HG03280 (cell line): ENCODE results near the gene GPR158.

Source experiments
- ATAC-seq: cut with Tn5 transposase; IDR thresholded peaks from one replicate; pipeline ENCODE4 v1.9.1; 2021; ENCODE audit warnings: mild to moderate bottlenecking, moderate library complexity; ENCODE audit not compliant: unreplicated experiment

The GPR158 gene

DNA sequence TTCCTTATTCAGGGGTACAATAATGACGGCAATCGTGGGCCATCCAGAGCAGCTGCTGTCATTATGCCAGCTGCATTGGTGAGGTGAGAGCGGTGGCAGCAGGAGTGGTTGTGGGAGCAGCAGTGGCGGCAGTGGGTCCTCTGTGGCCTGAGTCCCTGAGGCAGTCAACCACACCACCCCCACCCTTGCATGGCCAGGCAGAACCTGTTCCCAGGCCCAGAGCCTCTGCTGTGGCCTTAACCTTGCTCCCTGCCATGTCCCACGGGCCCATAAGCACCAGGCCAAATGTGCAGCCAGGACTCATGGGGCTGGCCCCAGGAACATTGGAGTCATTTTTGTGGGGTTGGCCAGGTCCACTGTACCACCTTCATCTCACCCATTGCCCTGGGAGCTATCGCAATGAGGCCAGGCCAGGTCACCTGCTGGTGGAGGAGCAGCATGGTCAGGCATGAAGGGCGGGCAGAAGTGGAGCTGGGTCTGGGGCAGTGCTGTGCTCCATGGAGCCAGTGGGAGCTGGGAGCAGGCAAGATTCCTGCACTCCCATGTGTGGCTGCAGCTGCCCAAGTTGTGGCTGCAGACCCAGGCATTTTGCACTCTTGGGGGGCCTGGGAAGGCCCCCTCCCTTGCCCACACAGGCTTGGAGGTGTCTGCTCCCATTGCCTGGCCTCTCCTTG lies 213.5 kb downstream of the GPR158 start:
- ATAC-seq, result no peak

DNA sequence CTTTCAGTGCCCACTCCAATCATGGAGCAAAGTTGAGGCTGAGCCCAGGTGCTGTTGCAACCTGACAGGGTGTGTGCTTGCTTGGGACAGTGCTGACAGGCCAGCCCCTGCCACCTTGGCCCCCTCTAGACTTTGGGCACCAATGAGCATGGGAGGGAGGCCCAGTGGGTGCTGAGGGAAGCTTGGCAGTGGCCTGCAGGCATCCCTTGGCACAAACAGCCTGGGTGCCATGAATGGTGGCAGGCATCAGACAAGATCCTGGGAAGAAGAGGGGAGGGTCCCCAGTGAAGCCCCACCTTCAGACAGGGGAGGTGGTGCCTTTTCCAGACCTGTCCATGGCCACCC lies 214.0 kb downstream of the GPR158 start:
- no peak for ATAC-seq

DNA sequence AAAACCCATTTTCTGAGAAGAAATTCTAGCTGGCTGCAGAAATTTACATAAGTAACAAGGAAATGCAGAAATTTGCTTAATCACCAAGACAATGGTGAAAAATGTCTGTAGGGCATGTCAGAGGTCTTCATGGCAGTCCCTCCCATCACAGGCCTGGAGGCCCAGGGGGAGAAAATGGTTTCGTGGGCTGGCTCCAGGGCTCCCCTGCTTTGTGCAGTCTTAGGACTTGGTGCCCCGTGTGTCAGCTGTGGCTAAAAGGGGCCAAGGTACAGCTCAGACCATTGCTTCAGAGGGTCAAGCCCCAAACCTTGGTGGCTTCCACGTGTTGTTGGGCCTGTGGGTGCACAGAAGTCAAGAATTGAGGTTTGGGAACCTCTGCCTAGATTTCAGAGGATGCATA lies 215.9 kb downstream of the GPR158 start:
- ATAC-seq, result no peak

DNA sequence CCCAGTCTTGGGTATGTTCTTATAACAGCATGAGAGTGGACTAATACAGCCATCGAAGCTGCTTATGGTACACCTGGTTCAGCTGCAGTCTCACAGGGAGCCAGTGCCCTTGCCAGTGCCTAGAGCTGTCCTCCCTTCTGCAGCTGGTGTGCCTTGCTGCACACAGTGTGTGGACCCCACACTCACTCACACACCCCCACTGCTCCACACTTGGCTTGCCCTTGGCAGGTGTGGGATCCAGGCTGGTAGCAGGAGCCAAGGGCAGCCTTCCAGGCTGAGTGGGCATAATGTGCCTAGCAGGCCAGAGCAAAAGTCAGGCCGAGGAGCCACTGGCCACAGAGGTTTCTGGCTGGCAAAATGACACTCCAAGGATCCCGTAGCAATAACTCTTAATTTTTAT lies 217.3 kb downstream of the GPR158 start:
- no peak for ATAC-seq

DNA sequence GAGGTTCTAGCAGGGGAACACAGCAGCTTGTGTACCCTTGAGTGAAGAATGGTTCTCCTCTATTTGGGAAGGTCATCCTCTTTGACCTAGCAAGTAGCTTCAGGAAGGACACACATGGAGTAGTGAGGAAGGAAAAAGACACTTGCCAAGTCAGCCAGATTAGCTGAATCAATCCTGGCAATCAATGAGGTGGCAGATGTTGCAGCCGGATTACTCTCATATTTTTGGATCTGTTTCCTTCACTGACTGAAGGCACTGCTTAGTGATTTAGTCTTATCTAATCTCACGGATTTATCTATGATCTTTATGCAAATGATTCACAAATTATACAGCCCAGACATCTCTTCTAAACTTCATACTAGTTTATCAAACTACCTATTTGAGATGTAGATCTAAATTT lies 218.8 kb downstream of the GPR158 start:
- no peak for ATAC-seq

DNA sequence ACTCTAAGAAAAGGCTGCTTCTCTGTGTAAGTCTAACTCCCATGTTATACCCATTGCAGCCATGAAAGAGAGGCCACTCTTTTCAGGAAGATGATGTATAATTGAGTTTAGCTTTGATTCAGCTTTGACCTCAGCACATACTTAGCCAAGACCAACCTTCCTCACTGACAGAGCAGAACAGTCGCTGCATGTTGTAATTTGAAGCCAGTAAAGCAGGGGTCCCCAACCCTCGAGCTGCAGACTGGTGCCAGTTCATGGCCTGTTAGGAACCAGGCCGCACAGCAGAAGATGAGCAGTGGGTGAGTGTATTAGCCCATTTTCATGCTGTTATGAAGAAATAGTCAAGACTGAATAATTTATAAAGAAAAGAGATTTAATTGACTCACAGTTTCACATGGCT lies 223.9 kb downstream of the GPR158 start:
- ATAC-seq, result no peak

DNA sequence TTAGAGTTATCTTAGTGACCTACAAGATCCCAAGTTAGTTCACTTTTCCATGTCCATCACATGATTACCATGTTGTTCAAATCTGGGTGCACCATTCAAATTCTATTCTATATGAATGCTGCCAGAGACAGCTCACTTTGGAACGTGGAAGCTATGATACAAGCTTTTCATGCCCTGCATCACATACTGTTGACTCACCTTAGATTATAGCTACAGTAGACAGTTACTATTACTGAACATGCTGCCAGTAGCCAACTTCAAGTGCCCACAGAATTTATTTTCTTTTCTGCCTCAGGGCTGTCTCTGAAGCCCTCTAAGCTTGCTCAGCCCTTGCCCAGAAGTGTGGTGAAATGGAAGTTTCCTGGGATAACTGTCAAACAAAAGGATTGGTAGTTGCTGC lies 231.1 kb downstream of the GPR158 start:
- no peak for ATAC-seq

DNA sequence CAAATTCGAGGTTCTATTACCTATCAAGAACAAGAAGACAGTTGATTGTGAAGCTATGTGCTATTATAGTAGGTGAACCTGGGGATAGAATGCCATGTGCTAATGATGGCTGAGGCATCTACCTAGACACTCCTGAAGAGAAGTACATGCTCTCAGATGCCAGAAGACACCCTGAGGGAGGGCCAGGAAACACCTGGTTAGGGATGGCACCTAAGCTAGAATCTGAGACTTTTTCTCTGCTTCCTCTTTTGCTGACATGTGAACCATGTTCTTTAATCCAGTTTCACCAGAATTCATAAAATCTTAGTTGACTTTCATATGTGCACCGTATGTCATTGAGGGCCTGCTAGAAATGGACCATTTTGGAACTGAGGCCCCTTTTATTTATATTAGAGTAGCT lies 242.8 kb downstream of the GPR158 start:
- no peak for ATAC-seq

DNA sequence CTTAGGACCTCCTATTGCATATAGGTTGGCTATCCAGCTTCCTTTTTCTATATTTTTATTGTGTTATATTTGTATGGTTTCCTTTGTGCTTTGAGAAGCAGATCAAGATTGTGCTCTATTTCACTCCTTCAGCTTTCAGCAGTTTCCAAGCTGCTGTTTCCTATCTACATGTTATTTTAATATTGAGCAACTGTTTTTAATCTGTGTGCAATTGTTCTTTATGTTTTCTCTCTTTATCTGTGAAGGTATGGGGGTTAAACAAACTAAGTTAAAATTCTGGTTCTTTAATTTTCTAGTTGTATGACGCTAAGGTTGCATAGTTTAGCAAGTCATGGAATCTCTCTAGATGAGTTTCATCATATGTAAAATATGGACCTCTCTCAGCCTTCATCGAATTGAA lies 251.0 kb downstream of the GPR158 start:
- no peak for ATAC-seq

DNA sequence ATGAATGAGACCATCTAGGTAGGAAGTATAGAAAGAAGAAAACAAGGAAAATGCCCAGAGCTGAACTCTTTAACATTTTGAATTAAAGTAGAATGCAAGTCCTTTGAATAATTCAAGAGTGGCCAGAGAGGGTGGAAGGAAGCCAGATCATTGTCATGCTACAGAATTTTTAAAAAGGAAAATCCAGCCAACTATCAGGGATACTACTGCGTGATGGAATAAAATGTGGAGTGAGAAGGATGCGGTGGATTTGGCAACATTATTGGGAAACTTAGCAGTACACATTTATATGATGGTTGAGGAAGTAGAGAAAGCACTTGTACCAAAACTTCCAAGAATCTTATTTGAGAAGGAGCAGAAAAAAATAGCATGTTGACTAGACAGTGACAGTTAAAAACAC lies 261.6 kb downstream of the GPR158 start:
- no peak for ATAC-seq

DNA sequence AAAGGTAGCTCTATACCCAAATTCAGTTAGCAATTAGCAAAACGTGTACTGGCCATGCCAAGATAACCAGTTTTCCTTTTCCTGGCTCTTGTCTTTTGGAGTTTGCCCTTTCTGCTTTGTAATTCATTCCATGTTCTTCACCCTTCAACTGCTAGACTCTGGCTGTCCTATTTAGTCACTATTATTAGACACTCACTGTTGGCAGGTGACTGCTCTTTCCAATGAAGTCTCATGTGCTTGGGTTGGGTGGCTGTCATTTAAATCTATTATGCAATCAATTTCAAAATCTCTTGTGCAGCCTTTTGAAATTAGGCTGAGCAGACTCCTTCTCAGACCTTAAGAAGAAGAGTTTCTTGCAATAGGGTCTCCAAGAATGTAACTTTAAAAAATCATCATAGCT lies 266.5 kb downstream of the GPR158 start:
- ATAC-seq, result no peak

DNA sequence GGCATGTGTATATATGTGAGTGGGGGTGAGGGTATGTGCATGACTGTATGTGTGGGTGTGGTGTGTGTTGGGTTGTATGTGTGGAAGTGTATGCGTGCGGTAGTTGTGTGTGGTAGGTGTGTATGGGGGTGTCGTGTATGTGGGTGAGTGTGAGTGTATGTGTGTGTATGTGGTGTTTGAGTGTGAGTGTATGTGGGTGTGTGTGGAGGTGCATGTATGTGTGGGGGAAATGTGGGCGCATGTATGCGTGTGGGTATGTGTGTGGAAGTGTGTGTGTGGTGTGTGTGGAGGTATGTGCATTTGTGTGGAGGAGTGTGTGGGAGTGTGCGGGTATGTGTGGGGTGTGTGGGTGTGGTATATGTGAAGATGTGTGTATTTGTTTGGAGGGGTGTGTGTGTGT lies 269.5 kb downstream of the GPR158 start:
- no peak for ATAC-seq

DNA sequence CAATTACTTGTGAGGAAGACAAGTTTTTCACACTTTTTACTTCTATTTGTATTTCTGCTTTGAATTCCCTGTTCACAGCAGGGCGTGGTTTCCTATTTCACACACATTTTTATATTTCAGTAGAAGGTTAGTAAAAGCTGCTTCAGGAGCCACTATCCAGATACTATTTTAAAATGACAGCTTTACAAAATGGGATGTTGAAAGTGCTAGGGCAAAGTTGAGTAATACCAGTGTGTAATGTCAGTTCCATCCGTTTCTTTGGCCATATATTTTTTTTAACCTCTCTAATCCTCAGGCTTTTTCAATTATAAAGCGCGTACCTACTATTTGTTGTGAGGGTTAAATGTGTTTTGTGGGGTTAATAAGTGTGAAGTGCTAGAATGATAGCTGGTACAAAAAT lies 276.6 kb downstream of the GPR158 start:
- no peak for ATAC-seq

DNA sequence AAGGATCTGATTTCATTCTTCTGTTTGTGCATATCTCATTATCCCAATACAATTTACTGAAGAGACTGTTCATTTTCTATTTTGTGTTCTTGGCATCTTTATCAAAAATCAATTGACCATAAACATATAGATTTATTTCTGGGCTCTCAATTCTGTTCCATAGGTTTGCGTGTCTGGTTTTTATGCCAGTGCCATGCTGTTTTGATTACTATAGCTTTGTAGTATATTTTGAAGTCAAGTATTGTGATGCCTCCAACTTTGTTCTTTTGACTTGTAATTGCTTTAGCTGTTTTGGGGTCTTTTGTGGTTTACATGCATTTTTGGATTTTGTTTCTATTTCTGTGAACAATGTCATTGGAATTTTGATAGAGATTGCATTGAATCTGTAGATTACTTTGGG lies 278.8 kb downstream of the GPR158 start:
- ATAC-seq, result no peak

DNA sequence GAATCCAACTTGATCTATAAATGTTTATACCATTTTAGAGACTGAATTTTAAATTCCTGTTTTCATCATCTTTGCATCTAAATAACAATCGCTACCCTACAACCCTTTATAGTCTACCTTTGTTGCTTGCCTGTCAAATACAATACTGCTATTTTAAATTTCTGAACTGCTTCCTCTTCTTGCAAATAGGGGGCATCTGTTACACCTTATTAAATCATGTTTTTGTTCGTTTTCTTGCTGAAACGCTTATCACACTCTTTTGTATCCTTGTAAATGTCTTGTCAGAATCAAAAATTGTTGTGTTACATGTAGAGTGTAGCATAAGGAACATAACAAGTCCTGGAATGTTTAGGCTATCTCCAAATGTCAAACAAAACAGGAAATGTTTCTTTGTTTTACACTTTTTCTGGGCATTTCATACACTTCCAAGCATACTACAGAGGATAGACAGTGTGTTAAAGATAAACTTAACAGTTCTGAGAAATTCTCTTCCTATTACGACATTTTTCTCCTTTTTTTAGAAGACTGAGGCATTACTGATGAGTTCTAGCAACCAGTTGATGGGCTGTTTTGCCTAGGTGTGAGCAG lies 281.3 kb downstream of the GPR158 start:
- ATAC-seq, result no peak

DNA sequence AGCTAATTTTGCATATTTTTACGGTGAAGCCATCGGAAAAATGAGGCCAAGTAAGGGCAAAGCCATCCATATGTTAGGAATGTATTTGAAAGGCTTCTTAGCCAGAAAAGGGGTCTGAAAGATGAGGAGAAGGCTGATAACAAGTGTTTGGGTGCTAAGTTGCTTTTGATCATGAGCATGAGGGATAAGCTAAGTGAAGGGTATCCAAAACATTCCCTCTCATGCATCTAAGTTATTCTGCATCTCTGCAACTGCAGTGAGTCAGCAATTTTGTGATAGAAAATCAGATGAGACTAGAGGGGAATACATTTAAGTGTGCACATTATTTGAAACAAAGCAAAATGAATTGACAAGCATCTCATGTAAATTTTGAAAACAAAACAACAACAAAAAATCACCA lies 282.8 kb downstream of the GPR158 start:
- ATAC-seq, result no peak

DNA sequence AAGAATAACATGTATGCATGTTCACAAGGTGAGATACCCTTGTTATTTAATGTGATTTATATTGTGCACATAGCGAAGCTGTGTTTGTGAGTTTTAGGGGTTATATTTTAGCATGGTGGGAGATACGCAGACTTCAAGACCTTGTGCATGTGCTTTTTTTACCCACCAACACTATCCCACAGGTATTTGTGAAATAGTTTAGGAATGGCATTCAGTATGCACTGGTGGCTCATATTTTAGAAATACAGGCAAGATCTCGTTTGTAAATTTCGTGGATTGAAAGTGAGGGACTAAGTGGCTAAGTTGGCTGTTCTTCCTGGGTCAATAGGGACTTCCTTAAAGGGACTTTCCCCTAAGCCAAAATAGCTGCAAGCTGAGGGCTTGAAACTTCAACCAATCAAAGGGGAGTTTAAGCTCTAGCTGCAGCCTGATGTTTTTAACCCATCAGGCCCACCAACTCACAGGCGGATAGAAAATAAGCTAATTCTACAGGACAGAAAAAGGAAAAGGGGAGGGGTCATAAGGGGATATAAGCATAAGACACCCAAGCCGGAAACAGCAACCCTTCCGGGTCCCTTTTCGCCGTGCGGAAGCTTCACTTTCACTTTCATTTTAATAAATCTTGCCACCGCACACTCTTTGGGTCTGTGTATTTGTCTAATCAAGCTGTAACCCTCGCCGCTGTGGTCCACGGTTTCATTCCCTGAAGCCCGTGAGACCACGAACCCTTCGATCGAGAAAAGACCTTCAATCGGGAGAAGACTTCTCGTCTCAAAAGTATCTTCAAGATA lies 291.0 kb downstream of the GPR158 start:
- ATAC-seq, result no peak

DNA sequence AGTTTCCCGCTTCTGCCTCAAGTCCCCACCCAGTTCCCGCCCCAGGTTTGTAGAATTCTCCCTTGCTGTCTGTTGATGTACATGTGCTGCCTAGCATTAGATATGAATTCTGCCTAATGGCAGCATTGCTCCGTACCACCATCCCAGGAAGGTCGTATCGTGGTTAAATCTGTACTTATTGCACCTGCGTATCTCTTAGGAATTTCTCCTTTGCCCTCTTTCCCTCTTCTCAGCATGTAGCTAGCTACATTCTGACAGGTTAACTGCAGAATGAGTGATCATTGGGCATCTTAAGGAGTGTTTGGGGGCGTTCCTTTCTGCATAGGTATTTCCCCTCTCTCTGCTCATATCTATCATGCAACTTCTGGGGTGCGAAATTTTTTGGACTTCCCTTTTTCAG lies 293.1 kb downstream of the GPR158 start:
- ATAC-seq, result no peak

DNA sequence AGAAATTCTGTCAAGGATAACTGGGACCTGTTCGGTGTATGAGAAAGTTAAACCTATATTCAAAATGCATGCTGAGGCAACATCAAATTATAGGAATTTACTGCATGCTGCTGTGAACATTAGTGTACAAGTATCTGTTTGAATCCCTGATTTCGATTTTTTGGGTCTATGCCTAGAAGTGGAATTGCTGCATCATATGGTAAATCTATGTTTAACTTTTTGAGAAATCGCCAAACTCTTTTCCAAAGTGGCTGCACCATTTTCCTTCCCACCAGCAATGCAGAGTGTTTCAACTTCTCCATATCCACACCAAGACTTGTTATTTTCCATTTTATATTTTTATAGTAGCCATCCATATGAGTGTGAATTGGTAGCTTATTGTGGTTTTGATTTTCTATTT lies 306.7 kb downstream of the GPR158 start:
- ATAC-seq, result no peak

DNA sequence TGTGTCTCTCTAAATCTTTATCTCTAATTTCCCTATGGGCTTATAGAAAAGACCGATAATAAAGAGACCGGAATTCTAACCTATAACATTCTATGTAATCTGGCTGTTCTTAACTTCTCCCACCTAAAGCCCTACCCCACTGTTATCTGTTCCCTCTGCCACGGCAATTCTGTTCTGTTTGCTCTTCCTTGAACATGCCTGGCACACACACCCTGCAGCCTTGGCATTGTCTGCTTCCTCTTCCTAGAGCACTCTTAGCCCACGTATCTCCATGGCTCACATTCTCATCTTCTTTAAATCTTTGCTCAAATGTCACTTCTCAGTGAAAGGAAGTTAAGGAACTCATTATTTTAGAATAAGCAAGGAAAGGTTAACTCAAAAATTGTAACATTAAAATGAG lies 309.2 kb downstream of the GPR158 start:
- no peak for ATAC-seq

DNA sequence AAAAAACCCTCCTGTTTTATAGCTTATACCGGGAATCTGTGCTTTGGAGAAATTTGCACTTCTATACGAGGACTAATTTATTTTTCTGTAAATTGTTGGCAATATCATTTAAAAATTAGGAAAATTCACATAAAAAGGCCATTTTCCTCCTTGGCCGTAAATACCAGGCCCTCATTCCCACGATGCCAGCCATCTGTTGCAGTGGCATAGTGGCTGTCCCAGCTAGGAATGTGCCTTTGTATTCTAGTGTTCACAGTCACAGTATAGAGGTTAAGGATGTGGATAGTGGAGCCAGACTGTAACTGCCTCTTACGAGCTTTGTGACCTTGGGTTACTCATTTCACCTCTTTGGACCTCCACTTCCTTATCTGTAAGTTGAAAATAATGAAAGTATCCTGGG lies 312.5 kb downstream of the GPR158 start:
- no peak for ATAC-seq

DNA sequence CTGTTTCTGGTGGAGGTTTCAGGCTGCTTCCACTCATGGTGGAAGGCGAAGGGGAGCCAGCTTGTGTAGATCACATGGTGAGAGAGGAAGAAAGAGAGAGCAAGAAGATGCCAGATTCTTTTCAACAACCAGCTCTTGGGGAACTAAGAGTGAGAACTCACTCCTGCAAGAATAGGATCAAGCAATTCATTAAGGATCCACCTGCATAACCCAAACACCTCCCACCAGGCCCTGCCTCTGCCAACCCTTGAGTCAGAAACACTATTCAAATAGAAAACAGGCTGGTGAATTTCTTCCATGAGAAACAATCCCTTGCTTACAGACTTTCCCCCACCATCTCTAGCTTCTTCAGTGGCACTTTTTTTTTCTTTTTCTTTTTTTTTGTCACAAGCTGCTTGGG lies 317.2 kb downstream of the GPR158 start:
- no peak for ATAC-seq

DNA sequence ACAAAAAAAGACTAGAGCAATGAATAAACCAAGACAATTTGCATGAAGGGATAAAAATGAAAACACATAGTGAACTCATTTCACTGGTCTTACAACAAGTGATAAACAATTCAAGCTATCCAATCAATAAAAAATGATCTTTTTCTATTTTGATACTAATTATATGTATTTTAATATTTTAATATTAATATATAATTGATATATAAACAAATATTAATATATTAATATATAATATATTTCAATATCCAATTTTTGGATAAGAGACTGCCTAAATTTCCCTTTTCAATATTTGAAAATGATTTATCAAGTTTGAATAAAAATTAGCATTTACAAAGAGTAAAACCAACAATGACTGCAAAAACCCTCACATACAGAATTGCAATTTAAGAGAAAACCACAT lies 317.9 kb downstream of the GPR158 start:
- ATAC-seq, result no peak
